Measurements from ENCODE around the gene REN. TPM values are rescaled to one million over a fixed set of nuclear protein-coding genes. Genes with fewer than 3 reads are reported as not detected.

REN gene
- total and polyA plus RNA-seq, 2 of the 13 experiments (the other 11 are each of a cell fraction or from before 2014, with no cell fraction given): not detected

DNA sequence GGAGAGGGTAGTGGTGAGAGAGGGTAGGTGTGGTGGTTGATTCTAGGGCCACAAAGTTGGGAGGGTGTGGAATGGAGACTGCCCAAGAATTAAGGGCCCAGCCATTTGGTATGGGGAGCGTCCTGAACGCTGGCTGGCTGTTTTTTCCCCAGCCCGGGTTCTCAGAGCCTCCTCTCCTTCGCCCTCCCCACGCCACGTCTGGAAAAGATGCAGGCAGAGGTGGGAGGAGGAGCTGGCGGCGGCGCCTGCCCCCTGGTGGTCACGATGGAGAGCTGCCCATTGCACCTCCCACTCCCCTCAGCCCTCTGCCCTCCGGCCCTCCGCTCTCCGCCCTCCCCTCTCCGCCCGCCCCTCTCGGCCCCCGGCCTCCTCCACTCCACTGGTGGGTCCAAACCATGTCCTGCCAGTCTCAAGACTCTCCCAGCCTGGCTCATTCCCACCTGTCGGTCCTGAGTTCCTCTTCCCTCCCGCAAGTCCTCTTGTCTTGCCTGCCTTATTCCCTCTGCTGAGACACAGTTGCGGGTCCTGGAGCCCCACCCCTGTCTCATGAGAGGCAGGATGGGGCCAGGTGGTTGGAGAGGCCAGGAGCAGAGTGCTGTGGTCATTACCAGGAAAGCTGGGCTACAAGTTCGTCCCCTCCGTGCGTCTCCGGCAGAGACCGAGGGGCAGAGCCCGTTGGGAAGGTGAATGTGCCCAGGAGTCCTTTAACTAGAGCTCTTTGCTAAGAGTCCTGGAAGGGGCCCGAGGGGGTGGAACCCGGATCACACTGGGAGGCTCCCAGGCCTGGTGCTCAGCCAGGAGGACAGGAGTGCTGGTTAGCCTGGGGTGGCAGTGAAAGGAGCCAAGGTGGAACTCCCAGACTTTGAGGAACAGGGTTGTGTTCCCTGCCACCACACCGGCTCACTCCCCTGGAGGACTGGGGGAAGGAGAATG, 36.9 kb downstream of the REN start (continued):
- TF ChIP-seq, protein P1, sequence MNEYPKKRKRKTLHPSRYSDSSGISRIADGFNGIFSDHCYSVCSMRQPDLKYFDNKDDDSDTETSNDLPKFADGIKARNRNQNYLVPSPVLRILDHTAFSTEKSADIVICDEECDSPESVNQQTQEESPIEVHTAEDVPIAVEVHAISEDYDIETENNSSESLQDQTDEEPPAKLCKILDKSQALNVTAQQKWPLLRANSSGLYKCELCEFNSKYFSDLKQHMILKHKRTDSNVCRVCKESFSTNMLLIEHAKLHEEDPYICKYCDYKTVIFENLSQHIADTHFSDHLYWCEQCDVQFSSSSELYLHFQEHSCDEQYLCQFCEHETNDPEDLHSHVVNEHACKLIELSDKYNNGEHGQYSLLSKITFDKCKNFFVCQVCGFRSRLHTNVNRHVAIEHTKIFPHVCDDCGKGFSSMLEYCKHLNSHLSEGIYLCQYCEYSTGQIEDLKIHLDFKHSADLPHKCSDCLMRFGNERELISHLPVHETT (CRISPR knock-in tag; conservative IDR thresholded peaks at IDR 0.05): no peak
- TF ChIP-seq, protein P2, sequence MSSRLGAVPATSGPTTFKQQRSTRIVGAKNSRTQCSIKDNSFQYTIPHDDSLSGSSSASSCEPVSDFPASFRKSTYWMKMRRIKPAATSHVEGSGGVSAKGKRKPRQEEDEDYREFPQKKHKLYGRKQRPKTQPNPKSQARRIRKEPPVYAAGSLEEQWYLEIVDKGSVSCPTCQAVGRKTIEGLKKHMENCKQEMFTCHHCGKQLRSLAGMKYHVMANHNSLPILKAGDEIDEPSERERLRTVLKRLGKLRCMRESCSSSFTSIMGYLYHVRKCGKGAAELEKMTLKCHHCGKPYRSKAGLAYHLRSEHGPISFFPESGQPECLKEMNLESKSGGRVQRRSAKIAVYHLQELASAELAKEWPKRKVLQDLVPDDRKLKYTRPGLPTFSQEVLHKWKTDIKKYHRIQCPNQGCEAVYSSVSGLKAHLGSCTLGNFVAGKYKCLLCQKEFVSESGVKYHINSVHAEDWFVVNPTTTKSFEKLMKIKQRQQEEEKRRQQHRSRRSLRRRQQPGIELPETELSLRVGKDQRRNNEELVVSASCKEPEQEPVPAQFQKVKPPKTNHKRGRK (CRISPR knock-in tag; IDR thresholded peaks at IDR 0.05): no peak
- TF ChIP-seq, protein P3, sequence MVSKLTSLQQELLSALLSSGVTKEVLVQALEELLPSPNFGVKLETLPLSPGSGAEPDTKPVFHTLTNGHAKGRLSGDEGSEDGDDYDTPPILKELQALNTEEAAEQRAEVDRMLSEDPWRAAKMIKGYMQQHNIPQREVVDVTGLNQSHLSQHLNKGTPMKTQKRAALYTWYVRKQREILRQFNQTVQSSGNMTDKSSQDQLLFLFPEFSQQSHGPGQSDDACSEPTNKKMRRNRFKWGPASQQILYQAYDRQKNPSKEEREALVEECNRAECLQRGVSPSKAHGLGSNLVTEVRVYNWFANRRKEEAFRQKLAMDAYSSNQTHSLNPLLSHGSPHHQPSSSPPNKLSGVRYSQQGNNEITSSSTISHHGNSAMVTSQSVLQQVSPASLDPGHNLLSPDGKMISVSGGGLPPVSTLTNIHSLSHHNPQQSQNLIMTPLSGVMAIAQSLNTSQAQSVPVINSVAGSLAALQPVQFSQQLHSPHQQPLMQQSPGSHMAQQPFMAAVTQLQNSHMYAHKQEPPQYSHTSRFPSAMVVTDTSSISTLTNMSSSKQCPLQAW (CRISPR knock-in tag; IDR thresholded peaks at IDR 0.05): peak; percentile 12; the same call in 1 of the 2 replicates
- TF ChIP-seq ZFP36L1 (CRISPR knock-in tag; IDR thresholded peaks at IDR 0.05): 0 out of 2 replicates have a peak, but pooled peaks have one; percentile 0
- TF ChIP-seq, protein P4, sequence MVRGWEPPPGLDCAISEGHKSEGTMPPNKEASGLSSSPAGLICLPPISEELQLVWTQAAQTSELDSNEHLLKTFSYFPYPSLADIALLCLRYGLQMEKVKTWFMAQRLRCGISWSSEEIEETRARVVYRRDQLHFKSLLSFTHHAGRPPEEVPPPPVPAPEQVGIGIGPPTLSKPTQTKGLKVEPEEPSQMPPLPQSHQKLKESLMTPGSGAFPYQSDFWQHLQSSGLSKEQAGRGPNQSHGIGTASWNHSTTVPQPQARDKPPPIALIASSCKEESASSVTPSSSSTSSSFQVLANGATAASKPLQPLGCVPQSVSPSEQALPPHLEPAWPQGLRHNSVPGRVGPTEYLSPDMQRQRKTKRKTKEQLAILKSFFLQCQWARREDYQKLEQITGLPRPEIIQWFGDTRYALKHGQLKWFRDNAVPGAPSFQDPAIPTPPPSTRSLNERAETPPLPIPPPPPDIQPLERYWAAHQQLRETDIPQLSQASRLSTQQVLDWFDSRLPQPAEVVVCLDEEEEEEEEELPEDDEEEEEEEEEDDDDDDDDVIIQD (CRISPR knock-in tag; IDR thresholded peaks at IDR 0.05; ENCODE audit: low read depth): no peak
- no peak for TF ChIP-seq REL (CRISPR knock-in tag; conservative IDR thresholded peaks at IDR 0.05)
- TF ChIP-seq, protein P5, sequence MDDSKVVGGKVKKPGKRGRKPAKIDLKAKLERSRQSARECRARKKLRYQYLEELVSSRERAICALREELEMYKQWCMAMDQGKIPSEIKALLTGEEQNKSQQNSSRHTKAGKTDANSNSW (CRISPR knock-in tag; IDR thresholded peaks at IDR 0.05; ENCODE audit: borderline replicate concordance): no peak
- TF ChIP-seq NR1H2 (CRISPR knock-in tag; IDR thresholded peaks at IDR 0.05; ENCODE audit: borderline replicate concordance, low read depth): no peak
- TF ChIP-seq ZNF615 (CRISPR knock-in tag; IDR thresholded peaks at IDR 0.05; ENCODE audit: borderline replicate concordance): no peak
- no peak for TF ChIP-seq ZFP82 (CRISPR knock-in tag; IDR thresholded peaks at IDR 0.05; ENCODE audit: borderline replicate concordance)
- no peak for TF ChIP-seq SP1 (IDR thresholded peaks at IDR 0.05)
- TF ChIP-seq SP1 (CRISPR knock-in tag; IDR thresholded peaks at IDR 0.05): peak; percentile 33; the same call in 1 of the 2 replicates
- TF ChIP-seq MAFG (CRISPR knock-in tag; IDR thresholded peaks at IDR 0.05): no peak
- TF ChIP-seq ZNF24 (IDR thresholded peaks at IDR 0.05): no peak
- TF ChIP-seq, protein P6, sequence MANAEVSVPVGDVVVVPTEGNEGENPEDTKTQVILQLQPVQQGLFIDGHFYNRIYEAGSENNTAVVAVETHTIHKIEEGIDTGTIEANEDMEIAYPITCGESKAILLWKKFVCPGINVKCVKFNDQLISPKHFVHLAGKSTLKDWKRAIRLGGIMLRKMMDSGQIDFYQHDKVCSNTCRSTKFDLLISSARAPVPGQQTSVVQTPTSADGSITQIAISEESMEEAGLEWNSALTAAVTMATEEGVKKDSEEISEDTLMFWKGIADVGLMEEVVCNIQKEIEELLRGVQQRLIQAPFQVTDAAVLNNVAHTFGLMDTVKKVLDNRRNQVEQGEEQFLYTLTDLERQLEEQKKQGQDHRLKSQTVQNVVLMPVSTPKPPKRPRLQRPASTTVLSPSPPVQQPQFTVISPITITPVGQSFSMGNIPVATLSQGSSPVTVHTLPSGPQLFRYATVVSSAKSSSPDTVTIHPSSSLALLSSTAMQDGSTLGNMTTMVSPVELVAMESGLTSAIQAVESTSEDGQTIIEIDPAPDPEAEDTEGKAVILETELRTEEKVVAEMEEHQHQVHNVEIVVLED (CRISPR knock-in tag; IDR thresholded peaks at IDR 0.05; ENCODE audit: borderline replicate concordance): peak; percentile 18; the same call in 1 of the 2 replicates
- TF ChIP-seq ZNF782 (CRISPR knock-in tag; IDR thresholded peaks at IDR 0.05; ENCODE audit: borderline replicate concordance): no peak
- TF ChIP-seq, protein P7, sequence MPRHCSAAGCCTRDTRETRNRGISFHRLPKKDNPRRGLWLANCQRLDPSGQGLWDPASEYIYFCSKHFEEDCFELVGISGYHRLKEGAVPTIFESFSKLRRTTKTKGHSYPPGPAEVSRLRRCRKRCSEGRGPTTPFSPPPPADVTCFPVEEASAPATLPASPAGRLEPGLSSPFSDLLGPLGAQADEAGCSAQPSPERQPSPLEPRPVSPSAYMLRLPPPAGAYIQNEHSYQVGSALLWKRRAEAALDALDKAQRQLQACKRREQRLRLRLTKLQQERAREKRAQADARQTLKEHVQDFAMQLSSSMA (CRISPR knock-in tag; IDR thresholded peaks at IDR 0.05): no peak
- peak; percentile 20; the same call in 1 of the 2 replicates for TF ChIP-seq ARNTL (CRISPR knock-in tag; IDR thresholded peaks at IDR 0.05)

All from HepG2 (cell line).